Osteocyte (in vitro differentiated cells): ENCODE measurements around the gene OTOG. TPM values are rescaled to one million over a fixed set of nuclear protein-coding genes. Genes with fewer than 3 reads are reported as not detected.

Experiments
- DNase-seq: peaks from one replicate; pipeline ENCODE4 v3.0.0; 2021; ENCODE audit warnings: mixed read lengths; ENCODE audit not compliant: unreplicated experiment; ENCODE audit errors: extremely low spot score
- H3K27ac Mint-ChIP-seq: one replicate; pipeline ENCODE4 v1.8.0; 2021; ENCODE audit warnings: mild to moderate bottlenecking, mixed read lengths; ENCODE audit not compliant: unreplicated experiment
- H3K27me3 Mint-ChIP-seq: one replicate; pipeline ENCODE4 v1.8.0; 2021; ENCODE audit warnings: mixed read lengths; ENCODE audit not compliant: unreplicated experiment
- H3K36me3 Mint-ChIP-seq: one replicate; pipeline ENCODE4 v1.8.0; 2021; ENCODE audit warnings: mixed read lengths; ENCODE audit not compliant: unreplicated experiment
- H3K4me1 Mint-ChIP-seq: one replicate; pipeline ENCODE4 v1.8.0; 2021; ENCODE audit warnings: mixed read lengths; ENCODE audit not compliant: unreplicated experiment
- H3K4me3 Mint-ChIP-seq: one replicate; pipeline ENCODE4 v1.8.0; 2021; ENCODE audit warnings: mild to moderate bottlenecking, moderate library complexity, mixed read lengths; ENCODE audit not compliant: unreplicated experiment
- H3K9me3 Mint-ChIP-seq: one replicate; pipeline ENCODE4 v1.8.0; 2021; ENCODE audit warnings: mixed read lengths; ENCODE audit not compliant: unreplicated experiment
- long read RNA-seq: library from polyadenylated mRNA; unstranded; transcript quantifications from one replicate; pipeline ENCODE4 v2.0.0, GENCODE V29; 2021
- total RNA-seq: library from RNA; stranded (reverse); gene quantifications from 2 replicates; pipeline ENCODE4 v1.2.1, GENCODE V29; 2021
- TF ChIP-seq, protein P1 (sequence below): fragments of 200-600 bp; sonication (generic); IDR thresholded peaks from 2 replicates; pipeline ENCODE4 v1.5.0; 2021; ENCODE audit warnings: antibody characterized with exemption, mild to moderate bottlenecking, moderate library complexity

OTOG gene, protein sequence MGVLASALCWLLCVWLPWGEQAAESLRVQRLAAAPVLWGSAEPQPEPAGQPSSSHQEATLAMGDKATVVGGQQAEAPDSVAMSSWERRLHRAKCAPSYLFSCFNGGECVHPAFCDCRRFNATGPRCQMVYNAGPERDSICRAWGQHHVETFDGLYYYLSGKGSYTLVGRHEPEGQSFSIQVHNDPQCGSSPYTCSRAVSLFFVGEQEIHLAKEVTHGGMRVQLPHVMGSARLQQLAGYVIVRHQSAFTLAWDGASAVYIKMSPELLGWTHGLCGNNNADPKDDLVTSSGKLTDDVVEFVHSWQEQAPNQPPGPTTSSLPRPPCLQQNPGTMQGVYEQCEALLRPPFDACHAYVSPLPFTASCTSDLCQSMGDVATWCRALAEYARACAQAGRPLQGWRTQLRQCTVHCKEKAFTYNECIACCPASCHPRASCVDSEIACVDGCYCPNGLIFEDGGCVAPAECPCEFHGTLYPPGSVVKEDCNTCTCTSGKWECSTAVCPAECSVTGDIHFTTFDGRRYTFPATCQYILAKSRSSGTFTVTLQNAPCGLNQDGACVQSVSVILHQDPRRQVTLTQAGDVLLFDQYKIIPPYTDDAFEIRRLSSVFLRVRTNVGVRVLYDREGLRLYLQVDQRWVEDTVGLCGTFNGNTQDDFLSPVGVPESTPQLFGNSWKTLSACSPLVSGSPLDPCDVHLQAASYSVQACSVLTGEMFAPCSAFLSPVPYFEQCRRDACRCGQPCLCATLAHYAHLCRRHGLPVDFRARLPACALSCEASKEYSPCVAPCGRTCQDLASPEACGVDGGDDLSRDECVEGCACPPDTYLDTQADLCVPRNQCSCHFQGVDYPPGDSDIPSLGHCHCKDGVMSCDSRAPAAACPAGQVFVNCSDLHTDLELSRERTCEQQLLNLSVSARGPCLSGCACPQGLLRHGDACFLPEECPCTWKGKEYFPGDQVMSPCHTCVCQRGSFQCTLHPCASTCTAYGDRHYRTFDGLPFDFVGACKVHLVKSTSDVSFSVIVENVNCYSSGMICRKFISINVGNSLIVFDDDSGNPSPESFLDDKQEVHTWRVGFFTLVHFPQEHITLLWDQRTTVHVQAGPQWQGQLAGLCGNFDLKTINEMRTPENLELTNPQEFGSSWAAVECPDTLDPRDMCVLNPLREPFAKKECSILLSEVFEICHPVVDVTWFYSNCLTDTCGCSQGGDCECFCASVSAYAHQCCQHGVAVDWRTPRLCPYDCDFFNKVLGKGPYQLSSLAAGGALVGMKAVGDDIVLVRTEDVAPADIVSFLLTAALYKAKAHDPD (N-terminal part only)
- not detected in 2 replicates for total RNA-seq
- long read RNA-seq, result 0 reads

DNA sequence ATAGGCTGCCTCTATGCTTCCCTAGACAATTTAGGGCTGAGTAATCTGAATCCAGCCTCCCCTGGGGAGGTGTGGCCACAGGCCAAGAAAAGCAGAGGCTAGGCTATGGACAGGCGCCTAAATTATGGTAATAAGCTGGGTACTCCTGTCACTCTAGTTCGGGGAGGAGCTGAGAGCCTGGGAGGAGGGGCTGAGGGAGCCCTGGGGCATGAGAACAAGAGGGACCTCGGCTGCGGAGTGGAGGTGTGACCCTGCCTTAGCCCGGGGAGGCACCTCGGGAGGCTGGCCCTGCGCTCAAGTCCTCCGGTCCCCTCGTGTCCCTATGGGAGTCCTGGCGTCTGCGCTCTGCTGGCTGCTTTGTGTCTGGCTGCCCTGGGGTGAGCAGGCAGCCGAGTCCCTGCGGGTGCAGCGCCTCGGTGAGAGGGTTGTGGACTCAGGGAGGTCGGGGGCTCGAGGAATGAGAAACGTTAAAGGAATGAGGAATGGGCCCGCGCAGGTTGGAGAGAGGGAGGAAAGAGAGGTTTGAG lies at the start of gene OTOG:
TSS of gene OTOG (plus strand) at position 209 of the 527 bp plus-strand sequence. CDS start at position 323, 114 bp downstream.
- Mint-ChIP-seq H3K27ac (no peak within 1 kb of the TSS), H3K9me3 (no peaks in the 10 kb centered on the region), H3K4me1 (no peaks in the 10 kb centered on the region), H3K4me3 (no peak within 1 kb of the TSS), H3K27me3 (peaks cover 31% of the 10 kb centered on the region), H3K36me3 (no peaks in the 10 kb centered on the region)
- TF ChIP-seq, protein P1, sequence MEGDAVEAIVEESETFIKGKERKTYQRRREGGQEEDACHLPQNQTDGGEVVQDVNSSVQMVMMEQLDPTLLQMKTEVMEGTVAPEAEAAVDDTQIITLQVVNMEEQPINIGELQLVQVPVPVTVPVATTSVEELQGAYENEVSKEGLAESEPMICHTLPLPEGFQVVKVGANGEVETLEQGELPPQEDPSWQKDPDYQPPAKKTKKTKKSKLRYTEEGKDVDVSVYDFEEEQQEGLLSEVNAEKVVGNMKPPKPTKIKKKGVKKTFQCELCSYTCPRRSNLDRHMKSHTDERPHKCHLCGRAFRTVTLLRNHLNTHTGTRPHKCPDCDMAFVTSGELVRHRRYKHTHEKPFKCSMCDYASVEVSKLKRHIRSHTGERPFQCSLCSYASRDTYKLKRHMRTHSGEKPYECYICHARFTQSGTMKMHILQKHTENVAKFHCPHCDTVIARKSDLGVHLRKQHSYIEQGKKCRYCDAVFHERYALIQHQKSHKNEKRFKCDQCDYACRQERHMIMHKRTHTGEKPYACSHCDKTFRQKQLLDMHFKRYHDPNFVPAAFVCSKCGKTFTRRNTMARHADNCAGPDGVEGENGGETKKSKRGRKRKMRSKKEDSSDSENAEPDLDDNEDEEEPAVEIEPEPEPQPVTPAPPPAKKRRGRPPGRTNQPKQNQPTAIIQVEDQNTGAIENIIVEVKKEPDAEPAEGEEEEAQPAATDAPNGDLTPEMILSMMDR, result no peak
- DNase-seq, result no peak

- TF ChIP-seq, protein P1, result no peak
- DNase-seq, result no peak
- no peaks in the 10 kb centered on the region for H3K9me3 Mint-ChIP-seq
- no peak overlapping the region for H3K4me3 Mint-ChIP-seq
- no peak overlapping the region for H3K27ac Mint-ChIP-seq
- no peaks in the 10 kb centered on the region for H3K4me1 Mint-ChIP-seq
- H3K27me3 Mint-ChIP-seq, result peaks cover 13% of the 10 kb centered on the region
- no peaks in the 10 kb centered on the region for H3K36me3 Mint-ChIP-seq
Measured at GRCh38 chr11:17498058-17498457, 49.0 kb upstream of the OTOG start.

- H3K4me3 Mint-ChIP-seq, result no peak overlapping the region
- peaks cover 13% of the 10 kb centered on the region for H3K27me3 Mint-ChIP-seq
- no peak for DNase-seq
- TF ChIP-seq, protein P1, result peak; percentile 44
- H3K9me3 Mint-ChIP-seq, result no peaks in the 10 kb centered on the region
- H3K4me1 Mint-ChIP-seq, result no peaks in the 10 kb centered on the region
- H3K27ac Mint-ChIP-seq, result no peak overlapping the region
- H3K36me3 Mint-ChIP-seq, result no peaks in the 10 kb centered on the region
Measured at GRCh38 chr11:17498475-17498874, 48.6 kb upstream of the OTOG start.

DNA sequence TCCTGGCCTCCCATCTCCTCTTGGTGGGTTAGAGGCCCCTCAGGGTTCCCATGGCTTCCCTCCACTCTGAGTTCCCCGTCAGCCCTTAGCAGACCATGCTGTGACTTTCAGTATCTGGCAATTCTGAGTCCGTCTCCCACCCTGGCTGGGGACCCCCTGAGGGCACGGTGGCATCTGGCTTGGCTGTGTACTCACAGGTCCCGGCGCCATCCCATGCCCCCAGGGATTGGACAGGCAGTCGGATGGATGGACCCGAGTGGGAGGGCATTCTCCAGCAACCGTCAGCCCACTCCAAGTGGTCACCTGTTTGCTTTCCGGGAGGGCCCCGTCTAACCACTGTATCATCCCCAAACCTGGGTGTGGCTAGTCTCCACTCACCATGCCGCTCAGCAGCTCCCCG lies 46.4 kb upstream of the OTOG start:
- DNase-seq, result no peak
- Mint-ChIP-seq H3K27ac (no peak overlapping the region), H3K4me1 (no peaks in the 10 kb centered on the region), H3K4me3 (no peak overlapping the region), H3K36me3 (no peaks in the 10 kb centered on the region), H3K27me3 (peaks cover 11% of the 10 kb centered on the region), H3K9me3 (no peaks in the 10 kb centered on the region)
- TF ChIP-seq, protein P1, result no peak
